Stromal cell of bone marrow (primary cell): ENCODE results near the gene KRT8.
A peak's percentile ranks its signal among the peaks of the same experiment; 100 is the strongest.
"Not testable (repeated sequence)": the region's sequence is repeated elsewhere in the genome, so short reads cannot be mapped to it uniquely, and the experiment has no call there.

Experiments
- DNase-seq: peaks from one replicate; pipeline ENCODE4 v3.0.0-alpha.2; 2012; ENCODE audit warnings: low read depth

Gene KRT8

GRCh38 chr12:52904509-52905300 is at the start of gene KRT8:
TSS of gene KRT8 (minus strand) at chr12:52905076. CDS start at chr12:52904981, 95 bp downstream.
- not testable (repeated sequence) for DNase-seq

GRCh38 chr12:52953181-52953841 is 48.4 kb upstream of the KRT8 start:
- no peak for DNase-seq

- DNase-seq, result no peak
These were observed 47.4 kb upstream of the KRT8 start for GRCh38 chr12:52952076-52952801.

GRCh38 chr12:52951640-52952039 is 46.8 kb upstream of the KRT8 start:
- DNase-seq, result no peak

GRCh38 chr12:52951126-52951525 is 46.2 kb upstream of the KRT8 start:
- no peak for DNase-seq

- DNase-seq, result no peak
These were observed 45.7 kb upstream of the KRT8 start for GRCh38 chr12:52950553-52950952.

GRCh38 chr12:52949413-52950331 is 44.8 kb upstream of the KRT8 start:
- peak; percentile 26 for DNase-seq

- no peak for DNase-seq
These were observed 43.0 kb upstream of the KRT8 start for GRCh38 chr12:52947738-52948423.

GRCh38 chr12:52946797-52947547 is 42.1 kb upstream of the KRT8 start:
- no peak for DNase-seq

GRCh38 chr12:52946334-52946733 is 41.5 kb upstream of the KRT8 start:
- no peak for DNase-seq

- no peak for DNase-seq
These were observed 40.7 kb upstream of the KRT8 start for GRCh38 chr12:52945389-52946232.

- no peak for DNase-seq
These were observed 40.0 kb upstream of the KRT8 start for GRCh38 chr12:52944683-52945388.

GRCh38 chr12:52942901-52943181 is 38.0 kb upstream of the KRT8 start:
- no peak for DNase-seq

GRCh38 chr12:52942066-52942900 is 37.4 kb upstream of the KRT8 start:
- no peak for DNase-seq

- DNase-seq, result no peak
These were observed 24.7 kb upstream of the KRT8 start for GRCh38 chr12:52929538-52929937.

- no peak for DNase-seq
These were observed 23.1 kb upstream of the KRT8 start for GRCh38 chr12:52927964-52928363.

GRCh38 chr12:52926596-52927234 is 21.8 kb upstream of the KRT8 start:
- DNase-seq, result no peak
